ENCODE results near the gene ZFAND4. TPM values are rescaled to one million over a fixed set of nuclear protein-coding genes. Genes with fewer than 3 reads are reported as not detected.
A peak's percentile ranks its signal among the peaks of the same experiment; 100 is the strongest.

Gene ZFAND4
- total and polyA plus RNA-seq, 10 of the 15 experiments (the other 5 are each of a cell fraction or from before 2014, with no cell fraction given): 4.7 to 20.8 (median 12.8) TPM

GRCh38 chr10:45653454-45653853, 19.1 kb downstream of the ZFAND4 start:
- peak overlapping the region; percentile 89 for H3K4me2 ChIP-seq (ENCODE audit: control insufficient read depth, insufficient read depth)
- peak overlapping the region; percentile 64; the same call in 1 of the 2 replicates for H3K4me3 ChIP-seq
- 3% methylated on average over 2 of the region's 2 CpGs for WGBS (ENCODE audit: insufficient coverage, insufficient replicate concordance, low lambda C conversion rate, missing lambda C conversion rate)
- in situ Hi-C loops (cut with MboI): no loop called here
- CTCF ChIA-PET: interaction anchor here (0.7 to 2.7 kb wide), 2 partner anchors 11 to 19 kb away, joined by 3 to 8 read pairs; partner anchors contain the start of gene ZFAND4
- no peaks in the 10 kb centered on the region for H4K20me1 ChIP-seq (ENCODE audit: control insufficient read depth, insufficient read depth)
- peak; percentile 58 for ATAC-seq
- H3K9me3 ChIP-seq (replicated peaks; ENCODE audit: control insufficient read depth, insufficient read depth, low read length): peaks cover 3% of the 10 kb centered on the region; the same call in 2 of the 3 replicates
- H3K27ac ChIP-seq (ENCODE audit: control insufficient read depth, insufficient read depth): peak overlapping the region; percentile 79
- peak overlapping the region; percentile 63 for H2AFZ ChIP-seq (ENCODE audit: control insufficient read depth, low read depth, low read length)
- no peaks in the 10 kb centered on the region for H3K27me3 ChIP-seq (replicated peaks in 1 of 2; ENCODE audit: control insufficient read depth in 2 of 2, insufficient read depth in 2 of 2, low read length in 1 of 2)
- peaks cover 19% of the 10 kb centered on the region; the same call in 1 of the 2 replicates for H3K4me1 ChIP-seq (ENCODE audit: control insufficient read depth, insufficient read depth, low read length)
- intact Hi-C loops (cut with micrococcal nuclease; ENCODE audit: unreplicated experiment): no loop called here
- RAD21 ChIA-PET (ENCODE audit: unreplicated experiment): interaction anchor here (1.3 to 3.5 kb wide), 3 partner anchors 19 to 188 kb away, joined by 6 to 10 read pairs (median 6); partner anchors contain the start of gene ZFAND4
- FAIRE-seq: peak; percentile 75
- no TSS peak for BruUV-seq (replicated peaks)
- POLR2A ChIA-PET: no interaction called here
- H3K9ac ChIP-seq (ENCODE audit: control insufficient read depth, insufficient read depth, low read length): peak overlapping the region; percentile 46
- H3K79me2 ChIP-seq (ENCODE audit: control insufficient read depth, insufficient read depth, low read length): peaks cover 13% of the 10 kb centered on the region
- peaks cover 0 to 4% of the 10 kb centered on the region in 2 experiments; a peak in 1 of 4 replicates for H3K36me3 ChIP-seq (ENCODE audit: control insufficient read depth in 2 of 2, insufficient read depth in 2 of 2, low read length in 1 of 2)
- DNase-seq (ENCODE audit: low read depth, low spot score): no peak
- SMC1A ChIA-PET (ENCODE audit: uncharacterized antibody, unreplicated experiment): interaction anchor here (1.1 to 2.0 kb wide), 5 partner anchors 8 to 71 kb away, joined by 3 to 8 read pairs (median 4); no protein-coding TSS in a partner anchor
- TF ChIP-seq MTA3 (IDR thresholded peaks at IDR 0.05; ENCODE audit: borderline replicate concordance, low read length) (no peak), TCF3 (IDR thresholded peaks at IDR 0.05; ENCODE audit: borderline replicate concordance, insufficient read depth, low read depth, low read length) (no peak), CREM (IDR thresholded peaks at IDR 0.05; ENCODE audit: low read depth) (no peak), MEF2A (IDR thresholded peaks at IDR 0.05; ENCODE audit: insufficient read depth, low read depth, low read length) (peak; percentile 78; the same call in 1 of the 2 replicates), BCLAF1 (IDR thresholded peaks at IDR 0.05) (no peak), SP1 (IDR thresholded peaks at IDR 0.05; ENCODE audit: low read depth, low read length) (no peak), ATF2 (IDR thresholded peaks at IDR 0.05; ENCODE audit: low read length) (no peak; the same call in 1 of the 2 replicates), POLR2AphosphoS2 (IDR thresholded peaks at IDR 0.05; ENCODE audit: low read depth, low read length) (no peak), ZNF274 (IDR thresholded peaks at IDR 0.05; ENCODE audit: insufficient read depth, insufficient read length) (no peak), PKNOX1 (IDR thresholded peaks at IDR 0.05) (peak; percentile 46; the same call in 1 of the 2 replicates), NR2F1 (conservative IDR thresholded peaks at IDR 0.05) (no peak), CEBPB (IDR thresholded peaks at IDR 0.05; ENCODE audit: borderline replicate concordance in 1 of 2, low read depth in 2 of 2, low read length in 2 of 2) (peak in 1 of 2 experiments; percentile 64; a peak in 1 of 4 replicates), NR2C2 (IDR thresholded peaks at IDR 0.05; ENCODE audit: borderline replicate concordance, control insufficient read depth, insufficient read length, low read depth) (no peak), CBFB (IDR thresholded peaks at IDR 0.05; ENCODE audit: low read depth) (peak; percentile 28; the same call in 1 of the 2 replicates), POLR2A (IDR thresholded peaks at IDR 0.05; ENCODE audit: low read depth, low read length) (no peak), NFYA (IDR thresholded peaks at IDR 0.05; ENCODE audit: borderline replicate concordance, low read depth, low read length) (no peak), RAD51 (IDR thresholded peaks at IDR 0.05) (no peak), IRF4 (IDR thresholded peaks at IDR 0.05; ENCODE audit: low read depth, low read length) (no peak)
